HG03064 (cell line): ENCODE measurements around the gene TMEM100.
"Not testable (repeated sequence)": the region's sequence is repeated elsewhere in the genome, so short reads cannot be mapped to it uniquely, and the experiment has no call there.

ENCODE experiments used
- ATAC-seq: cut with Tn5 transposase; IDR thresholded peaks from one replicate; pipeline ENCODE4 v1.9.1; 2021; ENCODE audit warnings: low read depth; ENCODE audit not compliant: unreplicated experiment

Gene TMEM100

DNA sequence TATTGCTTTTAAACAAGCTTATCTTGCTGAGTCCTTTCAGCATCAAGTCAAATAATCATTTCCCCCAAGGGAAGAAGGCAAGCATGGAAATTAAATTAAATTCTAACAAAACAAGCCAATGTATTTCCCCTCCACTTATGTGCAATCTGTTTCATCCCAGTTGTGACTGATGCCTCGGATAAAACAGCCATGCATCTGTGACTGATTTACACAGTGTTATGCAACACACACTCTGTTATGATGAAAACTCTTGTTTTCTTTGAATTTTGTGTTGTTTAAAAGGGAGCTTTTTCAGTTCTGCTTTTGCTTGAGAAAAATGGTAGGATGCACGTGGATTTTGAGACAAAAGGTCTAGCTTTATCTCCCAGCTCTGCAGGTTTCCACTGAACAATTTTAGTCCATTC lies 32.6 kb downstream of the TMEM100 start:
- no peak for ATAC-seq

DNA sequence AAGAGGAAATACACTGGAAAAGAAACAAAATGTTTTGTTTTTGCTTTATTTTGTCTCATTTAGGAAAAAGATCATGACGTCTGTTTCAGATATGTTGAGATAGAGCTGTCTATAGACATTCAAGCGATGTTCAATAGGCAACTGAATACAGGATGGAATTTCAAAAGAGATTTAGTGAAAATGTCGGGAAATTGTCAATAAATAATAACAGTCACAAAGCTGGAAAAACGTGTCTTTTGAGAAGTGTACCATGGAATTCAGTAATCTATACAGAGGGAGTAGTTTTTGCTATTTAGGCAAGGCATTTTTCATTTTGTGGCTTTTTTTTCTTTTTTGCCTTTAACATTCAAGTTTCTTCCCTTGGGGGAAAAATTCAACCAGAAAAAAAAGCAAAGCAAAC lies 33.0 kb downstream of the TMEM100 start:
- no peak for ATAC-seq

DNA sequence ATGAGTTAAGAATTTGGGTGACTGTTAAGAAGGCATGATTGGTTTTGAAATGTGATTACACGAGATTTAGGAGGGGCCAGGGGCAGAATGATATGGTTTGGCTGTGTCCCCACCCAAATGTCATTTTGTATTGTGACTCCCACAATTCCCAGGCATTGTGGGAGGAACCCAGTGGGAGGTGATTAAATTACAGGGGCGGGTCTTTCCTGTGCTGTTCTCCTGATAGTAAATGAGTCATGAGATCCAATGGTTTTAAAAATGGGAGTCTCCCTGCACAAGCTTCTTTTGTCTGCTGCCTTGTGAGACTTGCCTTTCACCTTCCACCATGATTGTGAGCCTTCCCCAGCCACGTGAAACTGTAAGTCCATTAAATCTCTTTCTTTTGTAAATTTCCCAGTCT lies 34.6 kb downstream of the TMEM100 start:
- no peak for ATAC-seq

DNA sequence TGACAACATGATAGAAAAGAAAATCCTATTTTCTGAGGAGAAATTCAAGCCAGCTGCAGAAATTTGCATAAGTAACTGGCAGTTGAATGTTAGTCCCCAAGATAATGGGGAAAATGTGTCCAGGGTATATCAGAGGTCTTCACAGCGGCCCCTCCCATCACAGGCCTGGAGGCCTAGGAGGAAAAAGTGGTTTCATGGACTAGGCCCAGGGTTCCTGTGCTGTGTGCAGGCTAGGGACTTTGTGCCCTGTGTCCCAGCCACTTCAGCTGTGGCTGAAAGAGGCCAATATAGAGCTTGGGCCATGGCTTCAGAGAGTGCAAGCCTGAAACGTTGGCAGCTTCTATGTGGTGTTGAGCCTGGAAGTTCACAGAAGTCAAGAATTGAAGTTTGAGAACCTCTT lies 35.6 kb downstream of the TMEM100 start:
- ATAC-seq = no peak

DNA sequence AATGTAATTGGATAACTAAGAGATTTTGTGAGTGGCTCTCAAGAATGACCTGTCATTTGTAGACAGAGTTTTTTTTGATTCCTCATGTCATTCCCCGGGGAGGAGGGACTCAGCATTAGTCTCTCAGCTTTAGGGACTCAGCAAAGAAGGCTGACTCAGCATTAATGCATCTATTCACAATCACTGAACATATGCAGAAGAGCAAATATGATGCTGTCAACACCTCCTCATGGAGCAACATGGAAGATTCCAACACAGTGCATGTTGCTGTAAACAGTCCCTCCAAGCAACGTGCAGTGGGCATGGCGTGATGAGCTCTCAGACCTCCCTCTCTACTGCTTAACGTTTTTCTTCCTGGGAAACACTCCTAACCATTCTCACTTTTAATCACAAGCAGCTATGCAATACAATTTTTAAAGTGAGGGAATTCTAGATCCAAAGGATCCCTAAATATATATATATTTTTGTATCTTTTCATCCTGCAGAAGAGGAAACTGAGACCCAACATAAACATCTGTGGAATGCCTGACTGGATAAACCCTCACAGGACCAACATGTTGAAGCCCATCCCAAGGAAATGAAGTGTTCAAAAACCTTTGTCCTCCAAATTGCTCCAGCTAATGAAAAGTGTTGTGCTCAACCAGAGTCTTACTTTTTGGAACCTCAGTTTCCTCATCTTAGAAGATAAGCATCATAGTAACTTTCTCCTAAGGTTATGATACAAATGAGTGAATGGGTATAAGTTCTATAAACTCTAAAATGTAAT lies 38.9 kb downstream of the TMEM100 start:
- ATAC-seq = no peak

DNA sequence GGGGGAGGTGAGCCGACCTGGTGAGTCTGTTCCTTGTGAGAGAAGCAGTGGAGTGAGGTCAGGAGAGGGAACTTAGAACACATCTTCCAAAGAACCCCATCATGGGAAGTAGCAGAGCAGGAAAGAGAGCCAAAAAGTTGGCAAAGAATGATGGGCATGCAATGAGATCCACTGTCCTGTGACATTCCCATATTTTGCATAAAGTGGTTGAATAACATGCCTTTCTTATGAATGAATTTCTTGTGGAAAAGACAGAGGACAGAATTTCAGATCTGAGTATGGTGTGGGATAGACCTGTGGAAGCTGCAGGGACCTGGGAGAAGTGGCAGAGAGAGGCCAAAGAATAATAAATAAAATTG lies 41.3 kb downstream of the TMEM100 start:
- no peak for ATAC-seq

DNA sequence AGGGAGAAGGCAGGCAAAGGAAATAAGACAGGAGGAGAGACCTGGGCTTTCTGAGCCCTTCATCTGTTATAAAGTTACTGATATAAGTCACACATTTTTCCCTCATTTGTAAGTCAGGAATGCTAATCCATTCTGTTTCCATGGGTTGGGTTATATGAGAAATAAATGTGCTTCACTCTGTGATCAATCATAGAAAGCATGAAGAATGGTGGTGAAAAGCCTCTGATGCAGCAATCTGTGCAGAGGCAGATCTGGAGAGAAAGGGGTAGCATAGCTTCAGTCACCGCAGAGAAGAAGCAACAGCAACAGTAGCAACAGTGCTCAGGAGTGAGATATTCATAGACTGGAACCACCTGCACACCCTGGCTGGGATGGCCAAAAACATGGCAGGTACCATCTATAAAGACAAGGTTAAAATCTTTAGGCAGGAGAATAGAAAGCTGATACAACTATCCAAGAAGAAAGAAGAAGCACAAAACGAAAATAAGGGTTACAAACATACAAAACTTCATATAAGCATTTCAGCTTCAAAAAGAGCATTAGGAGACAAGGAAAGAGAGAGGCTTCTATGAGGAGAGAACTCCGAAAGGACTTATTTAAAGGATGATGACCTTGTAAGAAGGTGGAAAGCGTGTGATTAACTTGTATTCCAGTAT lies 41.9 kb downstream of the TMEM100 start:
- ATAC-seq = no peak

DNA sequence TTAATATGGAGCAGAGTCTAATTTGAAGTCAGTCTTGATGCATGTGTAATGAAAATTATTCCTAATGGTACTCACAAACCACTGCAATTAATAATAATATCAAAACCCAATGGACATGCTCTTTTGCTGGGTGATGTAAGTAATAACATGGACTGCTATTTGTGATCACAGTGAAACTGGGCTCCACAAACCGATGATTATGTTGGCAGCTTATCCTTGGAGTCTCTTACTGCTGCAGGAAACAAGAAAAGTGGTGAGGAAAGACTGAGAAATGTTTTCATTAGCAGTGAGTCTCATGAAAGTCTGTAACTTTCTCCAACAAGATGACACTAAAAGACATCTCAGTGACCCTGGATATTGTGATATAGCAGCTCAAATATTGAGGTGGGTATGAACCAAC lies 45.2 kb downstream of the TMEM100 start:
- ATAC-seq = no peak

DNA sequence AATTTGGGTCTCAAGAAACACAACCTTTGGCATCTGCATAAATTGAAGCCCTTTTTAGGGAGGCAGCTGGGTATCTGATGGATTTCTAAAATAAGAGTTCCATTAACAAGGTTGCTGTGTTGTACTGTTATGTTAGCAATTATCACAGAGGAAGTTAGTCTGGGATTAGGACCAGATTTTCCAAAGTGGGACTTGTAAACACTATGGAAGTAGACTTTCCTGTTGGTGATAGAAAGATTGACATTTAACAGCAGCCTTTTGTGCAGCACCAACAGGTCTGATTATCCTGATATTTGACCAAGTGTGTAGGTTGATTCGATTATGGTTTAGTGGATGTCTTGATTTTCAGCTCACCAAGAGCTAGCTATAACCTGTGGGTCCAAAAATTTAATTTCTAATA lies 46.4 kb downstream of the TMEM100 start:
- no peak for ATAC-seq

DNA sequence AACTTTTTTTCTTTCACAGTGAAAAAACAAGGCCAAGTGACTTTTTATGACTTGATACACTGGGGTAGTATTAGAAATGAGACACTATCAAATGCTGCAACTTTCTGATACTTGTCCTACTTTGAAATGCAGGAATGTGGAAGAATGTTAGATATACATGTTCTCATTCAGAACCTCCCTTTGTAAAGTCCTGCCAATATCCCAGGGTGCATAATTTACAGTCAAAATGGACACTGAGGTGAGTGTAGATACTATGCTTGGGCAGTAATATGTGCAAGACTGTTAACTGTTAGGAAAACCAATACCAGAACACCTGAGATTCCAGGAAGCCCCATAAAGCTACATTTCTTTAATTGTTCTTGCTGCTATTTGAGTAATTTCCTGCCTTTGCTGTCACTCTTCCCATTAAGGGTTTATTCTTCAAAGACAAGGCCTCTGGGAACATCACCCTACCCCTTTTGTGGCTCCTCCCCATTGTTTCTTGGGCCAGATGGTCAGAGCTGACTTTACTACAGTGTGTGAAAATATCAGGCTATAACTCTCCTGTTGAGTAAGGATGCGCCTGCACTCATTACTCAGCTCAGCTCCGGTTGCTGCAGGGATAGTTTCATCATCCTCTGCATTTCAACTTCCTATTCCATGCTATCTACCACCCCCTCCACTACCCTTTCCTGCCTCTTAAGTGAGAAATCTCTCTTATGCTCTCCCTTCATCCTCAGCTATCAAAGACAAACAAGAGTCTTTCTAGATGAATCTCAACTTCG lies 48.7 kb downstream of the TMEM100 start:
- no peak for ATAC-seq

DNA sequence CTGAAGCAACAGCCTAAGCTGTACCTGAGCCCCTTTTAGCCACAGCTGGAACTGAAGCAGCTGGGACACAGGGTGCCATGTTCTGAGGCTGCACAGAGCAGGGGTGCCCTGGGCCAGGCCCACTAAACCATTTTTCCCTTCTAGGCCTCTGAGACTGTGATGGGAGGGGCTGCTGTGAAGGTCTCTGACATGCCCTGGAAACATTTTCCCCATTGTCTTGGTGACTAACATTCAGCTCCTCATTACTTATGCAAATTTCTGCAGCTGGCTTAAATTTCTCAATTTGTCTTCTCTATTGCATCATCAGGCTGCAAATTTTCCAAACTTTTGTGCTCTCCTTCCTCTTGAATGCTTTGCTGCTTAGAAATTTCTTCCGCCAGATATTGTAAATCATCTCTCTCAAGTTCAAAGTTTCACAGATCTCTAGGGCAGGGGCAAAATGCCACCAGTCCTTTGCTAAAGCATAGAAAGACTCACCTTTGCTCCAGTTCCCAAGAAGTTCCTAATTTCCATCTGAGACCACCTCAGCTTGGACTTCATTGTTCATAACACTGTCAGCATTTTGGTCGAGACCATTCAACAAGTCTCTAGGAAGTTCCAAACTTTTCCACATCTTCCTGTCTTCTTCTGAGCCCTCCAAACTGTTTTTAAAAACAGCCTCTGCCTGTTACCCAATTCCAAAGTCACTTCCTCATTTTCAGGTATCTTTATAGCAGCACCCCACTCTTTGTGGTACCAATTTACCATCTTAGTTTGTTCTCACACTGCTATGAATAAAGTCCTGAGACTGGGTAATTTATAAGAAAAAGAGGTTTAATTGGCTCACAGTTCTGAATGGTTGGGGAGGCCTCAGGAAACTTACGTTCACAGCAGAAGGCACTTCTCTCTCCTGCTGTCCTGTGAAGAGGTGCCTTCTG lies 49.8 kb downstream of the TMEM100 start:
- no peak for ATAC-seq

DNA sequence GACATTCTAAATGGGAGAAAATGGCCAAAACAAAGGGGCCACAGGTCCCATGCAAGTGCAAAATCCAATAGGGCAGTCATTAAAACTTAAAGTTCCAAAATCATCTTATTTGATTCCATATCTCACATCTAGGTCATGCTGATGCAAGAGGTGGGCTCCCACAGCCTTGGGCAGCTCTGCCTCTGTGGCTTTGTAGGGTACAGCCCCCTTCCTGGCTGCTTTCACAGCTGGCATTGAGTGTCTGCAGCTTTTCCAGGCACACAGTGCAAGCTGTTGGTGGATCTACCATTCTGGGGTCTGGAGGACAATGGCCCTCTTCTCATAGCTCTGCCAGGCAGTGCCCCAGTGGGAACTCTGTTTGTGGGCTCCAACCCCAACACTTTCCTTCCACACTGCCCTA lies 50.7 kb downstream of the TMEM100 start:
- not testable (repeated sequence) for ATAC-seq
